Activated T-helper 1 cell treated with Interleukin-2 at 50 U/mL for 16 hours (primary cell): ENCODE results near the gene RTP3.
"Not testable (repeated sequence)": the region's sequence is repeated elsewhere in the genome, so short reads cannot be mapped to it uniquely, and the experiment has no call there.

Source experiments
- DNase-seq: peaks from one replicate; pipeline ENCODE4 v3.0.0-alpha.2; 2020; ENCODE audit warnings: low read depth

The RTP3 gene

GRCh38 chr3:46519952-46520351, 22.2 kb downstream of the RTP3 start:
- no peak for DNase-seq

DNA sequence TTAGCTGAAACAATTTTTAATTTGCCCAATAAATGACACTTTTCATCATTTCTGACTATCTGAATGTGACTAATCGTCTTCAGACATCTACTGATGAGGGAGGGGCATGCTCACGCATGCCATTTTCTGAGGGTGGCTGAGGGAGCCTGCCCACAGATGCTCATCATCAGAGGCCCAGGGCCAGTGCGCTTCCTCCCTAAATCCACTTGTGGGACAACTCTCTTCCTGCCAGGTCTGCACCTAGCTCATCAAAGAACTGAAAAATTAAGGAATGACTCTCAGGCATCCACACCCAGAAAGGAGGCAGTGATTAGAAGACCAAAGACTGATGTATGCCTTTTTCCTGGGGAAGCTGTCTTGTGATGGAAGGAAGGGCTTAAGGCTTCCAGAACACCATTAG, 22.8 kb downstream of the RTP3 start:
- DNase-seq, result no peak

- DNase-seq, result no peak
Observed at GRCh38 chr3:46521096-46521495, 23.3 kb downstream of the RTP3 start.

DNA sequence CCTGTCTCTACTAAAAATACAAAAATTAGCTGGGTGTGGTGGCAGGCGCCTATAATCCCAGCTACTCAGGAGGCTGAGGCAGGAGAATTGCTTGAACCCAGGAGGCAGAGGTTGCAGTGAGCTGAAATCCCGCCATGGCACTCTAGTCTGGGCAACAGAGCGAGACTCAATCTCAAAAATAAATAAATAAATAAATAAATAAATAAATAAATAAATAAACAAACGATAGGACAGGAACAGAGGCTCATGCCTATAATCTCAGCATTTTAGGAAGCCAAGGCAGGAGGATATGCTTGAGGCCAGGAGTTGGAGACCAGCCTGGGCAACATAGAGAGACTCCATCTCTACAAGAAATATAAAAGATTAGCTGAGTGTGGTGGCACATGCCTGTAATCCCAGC, 24.4 kb downstream of the RTP3 start:
- DNase-seq, result not testable (repeated sequence)

GRCh38 chr3:46523556-46523955, 25.8 kb downstream of the RTP3 start:
- DNase-seq, result no peak

GRCh38 chr3:46524008-46524407, 26.2 kb downstream of the RTP3 start:
- DNase-seq, result no peak

DNA sequence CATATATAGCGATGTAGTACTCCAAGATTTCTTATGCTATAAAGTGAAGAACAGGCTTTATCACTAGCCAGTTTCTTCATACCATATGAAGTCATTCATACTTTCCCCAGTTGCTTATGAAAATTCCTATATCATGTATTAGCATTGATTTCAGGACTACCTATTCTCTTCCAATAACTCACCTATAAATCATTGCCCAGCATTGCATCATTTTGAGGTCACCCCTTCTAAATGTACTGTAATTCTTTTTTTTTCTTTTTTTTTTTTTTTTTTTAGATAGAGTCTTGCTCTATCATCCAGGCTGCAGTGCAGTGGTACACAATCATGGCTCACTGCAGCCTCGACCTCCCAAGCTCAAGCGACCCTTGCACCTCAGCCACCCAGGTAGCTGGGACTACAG, 27.1 kb downstream of the RTP3 start:
- no peak for DNase-seq

DNA sequence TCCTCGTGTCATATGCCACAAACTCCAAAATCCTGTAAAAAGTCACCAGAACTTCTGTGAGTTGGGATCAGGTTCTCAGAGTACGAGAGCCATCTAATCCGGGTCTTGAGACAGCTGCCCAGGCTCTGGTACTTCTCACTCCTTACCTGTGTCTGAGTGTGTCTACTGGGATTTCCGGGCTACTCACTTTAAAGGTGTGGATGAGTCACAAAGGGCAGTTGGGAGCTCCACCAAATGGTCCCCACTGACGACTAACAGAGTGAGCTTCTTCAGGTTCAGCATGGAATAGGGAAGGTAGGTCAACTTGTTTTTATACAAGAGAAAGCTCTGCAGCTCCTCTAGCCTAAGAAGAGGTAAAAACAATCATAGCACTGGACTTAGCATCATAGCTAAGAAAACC, 29.5 kb downstream of the RTP3 start:
- no peak for DNase-seq

- no peak for DNase-seq
Observed at GRCh38 chr3:46533091-46533490, 35.3 kb downstream of the RTP3 start.

DNA sequence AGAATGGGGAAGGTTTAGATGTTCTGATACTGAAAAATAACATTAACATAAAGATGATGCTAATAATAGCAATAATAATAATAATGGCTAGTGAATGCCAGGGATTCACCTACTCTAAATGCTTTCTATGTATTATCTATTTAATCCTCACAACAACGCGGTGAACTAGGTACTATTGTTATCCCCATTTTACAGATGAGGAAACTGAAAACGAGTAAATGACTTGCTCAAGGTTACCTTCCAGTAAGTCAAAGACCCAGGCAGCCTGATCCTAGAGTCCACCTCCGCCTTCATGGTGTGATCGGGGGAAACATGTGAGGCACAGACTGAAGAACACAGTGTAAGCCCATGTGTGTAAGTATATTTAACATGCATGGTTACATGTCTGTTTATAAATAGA, 38.0 kb downstream of the RTP3 start:
- no peak for DNase-seq

DNA sequence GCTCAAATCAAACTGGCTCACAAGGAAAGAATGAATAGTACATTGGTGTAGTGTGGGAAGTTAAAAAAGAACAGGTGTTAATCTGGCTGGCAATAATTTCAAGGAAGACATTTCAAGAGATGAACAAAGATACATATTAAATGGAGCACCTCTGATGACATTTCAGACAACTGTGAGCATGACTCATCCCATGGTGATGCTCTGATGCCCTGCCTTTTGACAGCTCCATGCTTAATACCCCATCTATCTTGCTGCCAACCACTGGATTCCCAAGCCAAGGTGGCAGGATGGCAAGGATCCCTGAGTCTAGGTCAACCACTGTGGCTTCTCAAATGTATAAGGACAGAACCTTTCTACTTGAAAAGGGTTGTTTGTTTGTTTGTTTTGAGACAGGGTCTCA, 39.0 kb downstream of the RTP3 start:
- DNase-seq, result no peak

GRCh38 chr3:46537316-46537715, 39.5 kb downstream of the RTP3 start:
- no peak for DNase-seq

DNA sequence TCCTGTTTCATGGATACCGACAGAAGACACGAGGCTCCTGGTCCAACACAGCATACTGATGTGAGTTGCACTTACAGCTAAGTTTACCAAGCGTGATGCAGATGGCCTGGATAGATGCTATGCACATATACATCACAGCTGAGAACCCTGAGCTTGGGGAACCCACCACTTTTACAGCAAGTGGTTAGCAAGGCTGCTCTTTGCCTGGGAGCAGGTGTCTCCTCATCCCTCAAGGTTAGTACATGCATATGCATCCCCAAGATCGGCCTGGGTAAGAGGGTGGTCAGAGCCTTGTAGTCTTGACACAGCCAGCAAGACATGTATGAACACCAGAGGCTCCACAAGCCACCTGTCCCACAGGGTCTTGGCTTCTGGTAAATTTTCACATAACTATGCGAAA, 40.0 kb downstream of the RTP3 start:
- no peak for DNase-seq

GRCh38 chr3:46538425-46538802, 40.6 kb downstream of the RTP3 start:
- DNase-seq, result not testable (repeated sequence)

- DNase-seq, result peak; percentile 81
Observed at GRCh38 chr3:46538803-46539442, 41.1 kb downstream of the RTP3 start.

- DNase-seq, result no peak
Observed at GRCh38 chr3:46539443-46540005, 41.7 kb downstream of the RTP3 start.

DNA sequence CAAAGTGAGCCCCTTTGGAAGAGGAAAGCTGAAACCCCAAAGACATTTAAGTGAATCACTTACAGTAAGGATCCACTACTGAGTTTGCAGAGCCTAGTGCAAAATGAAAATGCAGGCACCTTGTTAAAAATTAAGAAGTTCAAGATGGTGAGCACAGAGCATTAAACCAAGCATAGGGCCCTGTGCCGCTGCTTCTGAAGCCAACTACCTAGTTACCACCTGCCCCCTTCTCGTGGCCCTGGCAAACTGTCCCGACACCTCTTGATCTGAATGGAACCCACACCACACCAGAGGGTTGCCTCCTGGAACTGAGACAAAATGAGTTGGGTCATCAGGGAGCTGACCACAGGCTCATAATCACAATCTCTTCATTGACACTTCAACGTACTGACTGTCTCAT, 42.8 kb downstream of the RTP3 start:
- no peak for DNase-seq

DNA sequence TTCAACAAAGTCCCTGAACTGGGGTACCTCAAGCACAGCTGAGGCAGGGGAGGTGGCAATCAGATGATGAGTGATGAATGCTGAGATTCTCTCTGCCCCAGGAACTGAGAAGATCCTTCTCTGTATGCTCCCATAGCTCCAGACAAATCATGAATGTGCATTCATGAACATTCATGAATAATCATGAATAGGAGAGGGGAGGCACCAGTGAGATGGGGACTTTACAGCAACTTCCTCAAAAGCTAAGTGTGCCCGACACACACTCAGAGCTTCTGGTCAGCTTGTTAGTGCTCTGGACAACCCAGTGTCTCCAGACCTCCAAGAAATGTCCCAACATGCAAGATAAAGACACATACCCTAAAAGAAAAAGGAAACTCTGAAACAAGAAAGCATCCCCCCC, 44.1 kb downstream of the RTP3 start:
- no peak for DNase-seq

- no peak for DNase-seq
Observed at GRCh38 chr3:46542344-46542743, 44.6 kb downstream of the RTP3 start.

DNA sequence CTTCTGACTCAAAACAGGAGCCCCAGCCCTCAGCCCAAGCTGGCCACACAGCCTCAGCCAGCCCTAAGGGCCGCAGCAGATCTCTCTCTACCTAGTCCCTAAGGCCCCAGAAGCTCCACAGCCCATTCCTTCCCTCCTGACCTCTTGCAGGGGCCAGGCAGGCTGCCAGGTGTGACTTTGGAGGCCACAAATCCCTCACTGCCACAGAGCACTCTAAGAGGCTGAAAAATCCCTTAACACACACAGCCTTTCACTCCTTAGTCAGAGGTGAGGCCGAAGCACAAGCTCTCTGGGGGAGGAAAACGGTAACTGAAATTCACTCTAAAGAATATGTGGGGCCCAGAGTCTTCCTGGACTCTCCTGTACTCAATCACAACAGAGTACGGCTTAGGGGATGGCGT, 45.0 kb downstream of the RTP3 start:
- no peak for DNase-seq

- DNase-seq, result no peak
Observed at GRCh38 chr3:46544771-46545503, 47.2 kb downstream of the RTP3 start.

- DNase-seq, result no peak
Observed at GRCh38 chr3:46545818-46546630, 48.2 kb downstream of the RTP3 start.

- DNase-seq, result no peak
Observed at GRCh38 chr3:46546896-46547440, 49.2 kb downstream of the RTP3 start.
